ENCODE results near the gene TBL2.
"Not testable (repeated sequence)": the region's sequence is repeated elsewhere in the genome, so short reads cannot be mapped to it uniquely, and the experiment has no call there.

DNA sequence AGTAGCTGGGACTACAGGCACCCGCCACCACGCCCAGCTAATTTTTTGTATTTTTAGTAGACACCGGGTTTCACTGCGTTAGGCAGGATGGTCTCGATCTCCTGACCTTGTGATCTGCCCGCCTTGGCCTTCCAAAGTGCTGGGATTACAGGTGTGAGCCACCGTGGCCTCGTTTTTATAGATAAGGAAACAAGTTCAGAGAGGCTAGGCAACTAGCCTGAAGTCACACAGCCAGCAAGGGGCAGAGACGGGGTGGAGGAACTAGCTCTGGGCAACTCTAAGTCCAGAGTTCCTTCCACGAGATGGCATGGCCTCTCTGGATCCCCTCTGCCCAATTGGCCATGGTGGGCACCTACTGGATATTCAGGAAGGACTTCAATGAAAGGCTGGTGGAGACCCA is 36.6 kb upstream of the TBL2 start:
- TF ChIP-seq, protein P1, sequence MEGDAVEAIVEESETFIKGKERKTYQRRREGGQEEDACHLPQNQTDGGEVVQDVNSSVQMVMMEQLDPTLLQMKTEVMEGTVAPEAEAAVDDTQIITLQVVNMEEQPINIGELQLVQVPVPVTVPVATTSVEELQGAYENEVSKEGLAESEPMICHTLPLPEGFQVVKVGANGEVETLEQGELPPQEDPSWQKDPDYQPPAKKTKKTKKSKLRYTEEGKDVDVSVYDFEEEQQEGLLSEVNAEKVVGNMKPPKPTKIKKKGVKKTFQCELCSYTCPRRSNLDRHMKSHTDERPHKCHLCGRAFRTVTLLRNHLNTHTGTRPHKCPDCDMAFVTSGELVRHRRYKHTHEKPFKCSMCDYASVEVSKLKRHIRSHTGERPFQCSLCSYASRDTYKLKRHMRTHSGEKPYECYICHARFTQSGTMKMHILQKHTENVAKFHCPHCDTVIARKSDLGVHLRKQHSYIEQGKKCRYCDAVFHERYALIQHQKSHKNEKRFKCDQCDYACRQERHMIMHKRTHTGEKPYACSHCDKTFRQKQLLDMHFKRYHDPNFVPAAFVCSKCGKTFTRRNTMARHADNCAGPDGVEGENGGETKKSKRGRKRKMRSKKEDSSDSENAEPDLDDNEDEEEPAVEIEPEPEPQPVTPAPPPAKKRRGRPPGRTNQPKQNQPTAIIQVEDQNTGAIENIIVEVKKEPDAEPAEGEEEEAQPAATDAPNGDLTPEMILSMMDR (conservative IDR thresholded peaks at IDR 0.05; ENCODE audit: low read depth, low read length) = not testable (repeated sequence)
- not testable (repeated sequence) for TF ChIP-seq RFX5, MAFK, NFE2L2 (IDR thresholded peaks at IDR 0.05; ENCODE audit: low read depth, low read length)
- TF ChIP-seq, protein P2, sequence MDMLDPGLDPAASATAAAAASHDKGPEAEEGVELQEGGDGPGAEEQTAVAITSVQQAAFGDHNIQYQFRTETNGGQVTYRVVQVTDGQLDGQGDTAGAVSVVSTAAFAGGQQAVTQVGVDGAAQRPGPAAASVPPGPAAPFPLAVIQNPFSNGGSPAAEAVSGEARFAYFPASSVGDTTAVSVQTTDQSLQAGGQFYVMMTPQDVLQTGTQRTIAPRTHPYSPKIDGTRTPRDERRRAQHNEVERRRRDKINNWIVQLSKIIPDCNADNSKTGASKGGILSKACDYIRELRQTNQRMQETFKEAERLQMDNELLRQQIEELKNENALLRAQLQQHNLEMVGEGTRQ (IDR thresholded peaks at IDR 0.05; ENCODE audit: low read depth, low read length) = not testable (repeated sequence)

Data from IMR-90 (cell line).